Measurements from ENCODE around the gene MC3R.

MC3R gene

DNA sequence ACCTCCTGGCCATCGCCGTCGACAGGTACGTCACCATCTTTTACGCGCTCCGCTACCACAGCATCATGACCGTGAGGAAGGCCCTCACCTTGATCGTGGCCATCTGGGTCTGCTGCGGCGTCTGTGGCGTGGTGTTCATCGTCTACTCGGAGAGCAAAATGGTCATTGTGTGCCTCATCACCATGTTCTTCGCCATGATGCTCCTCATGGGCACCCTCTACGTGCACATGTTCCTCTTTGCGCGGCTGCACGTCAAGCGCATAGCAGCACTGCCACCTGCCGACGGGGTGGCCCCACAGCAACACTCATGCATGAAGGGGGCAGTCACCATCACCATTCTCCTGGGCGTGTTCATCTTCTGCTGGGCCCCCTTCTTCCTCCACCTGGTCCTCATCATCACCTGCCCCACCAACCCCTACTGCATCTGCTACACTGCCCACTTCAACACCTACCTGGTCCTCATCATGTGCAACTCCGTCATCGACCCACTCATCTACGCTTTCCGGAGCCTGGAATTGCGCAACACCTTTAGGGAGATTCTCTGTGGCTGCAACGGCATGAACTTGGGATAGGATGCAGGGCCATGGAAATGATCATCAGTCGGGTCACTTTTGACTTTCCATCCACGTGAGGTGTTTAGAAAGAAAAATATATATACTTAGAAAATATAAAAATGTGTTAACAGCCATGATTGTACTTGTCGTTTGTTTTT is 868 bp downstream of the MC3R start:
- DNase-seq (ENCODE audit: extremely low read depth, low read depth): no peak
- TF ChIP-seq, protein P1, sequence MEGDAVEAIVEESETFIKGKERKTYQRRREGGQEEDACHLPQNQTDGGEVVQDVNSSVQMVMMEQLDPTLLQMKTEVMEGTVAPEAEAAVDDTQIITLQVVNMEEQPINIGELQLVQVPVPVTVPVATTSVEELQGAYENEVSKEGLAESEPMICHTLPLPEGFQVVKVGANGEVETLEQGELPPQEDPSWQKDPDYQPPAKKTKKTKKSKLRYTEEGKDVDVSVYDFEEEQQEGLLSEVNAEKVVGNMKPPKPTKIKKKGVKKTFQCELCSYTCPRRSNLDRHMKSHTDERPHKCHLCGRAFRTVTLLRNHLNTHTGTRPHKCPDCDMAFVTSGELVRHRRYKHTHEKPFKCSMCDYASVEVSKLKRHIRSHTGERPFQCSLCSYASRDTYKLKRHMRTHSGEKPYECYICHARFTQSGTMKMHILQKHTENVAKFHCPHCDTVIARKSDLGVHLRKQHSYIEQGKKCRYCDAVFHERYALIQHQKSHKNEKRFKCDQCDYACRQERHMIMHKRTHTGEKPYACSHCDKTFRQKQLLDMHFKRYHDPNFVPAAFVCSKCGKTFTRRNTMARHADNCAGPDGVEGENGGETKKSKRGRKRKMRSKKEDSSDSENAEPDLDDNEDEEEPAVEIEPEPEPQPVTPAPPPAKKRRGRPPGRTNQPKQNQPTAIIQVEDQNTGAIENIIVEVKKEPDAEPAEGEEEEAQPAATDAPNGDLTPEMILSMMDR (IDR thresholded peaks at IDR 0.05; ENCODE audit: low read depth, low read length): peak; percentile 21

DNA sequence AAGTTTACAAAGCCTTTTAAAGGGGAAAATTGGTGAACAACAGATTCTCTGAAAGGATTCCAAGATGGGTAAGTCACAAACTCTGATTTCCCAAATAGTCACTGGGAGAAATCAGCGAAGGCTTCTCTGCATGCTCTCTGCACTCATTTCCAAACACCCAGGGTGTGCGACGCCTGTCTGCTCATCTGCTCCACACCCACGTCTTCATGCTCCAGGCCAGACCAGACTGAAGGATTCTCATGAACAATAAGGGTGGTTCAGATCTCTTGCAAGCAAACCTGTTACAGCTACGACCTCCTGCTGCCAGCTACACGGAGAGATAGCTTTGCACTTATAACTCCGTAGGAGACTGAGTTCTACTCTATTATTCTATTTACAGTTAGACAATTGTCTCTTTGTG is 1.4 kb downstream of the MC3R start:
- TF ChIP-seq, protein P1 (IDR thresholded peaks at IDR 0.05; ENCODE audit: low read depth, low read length): no peak
- no peak for DNase-seq (ENCODE audit: extremely low read depth, low read depth)

DNA sequence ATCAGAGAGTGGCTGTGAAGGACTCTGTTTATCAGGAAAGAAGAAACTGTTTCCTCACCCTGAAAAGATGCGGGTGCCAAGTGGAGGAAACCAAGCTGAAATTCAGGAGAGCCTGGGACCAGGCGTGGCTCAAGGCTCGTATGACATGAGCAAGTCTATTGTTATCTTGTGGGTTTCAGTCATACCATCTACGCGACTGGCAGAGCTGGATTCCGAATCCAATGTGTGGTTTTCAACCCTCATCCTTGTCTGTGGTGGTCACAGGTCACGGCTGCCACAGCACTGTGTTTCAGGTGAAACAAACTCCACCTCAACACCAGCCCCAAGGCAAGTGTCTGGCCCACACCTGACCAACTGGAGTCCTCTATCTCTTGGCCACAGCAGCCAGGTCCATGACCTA is 9.1 kb downstream of the MC3R start:
- TF ChIP-seq, protein P1 (IDR thresholded peaks at IDR 0.05; ENCODE audit: low read depth, low read length): no peak
- DNase-seq (ENCODE audit: extremely low read depth, low read depth): no peak

DNA sequence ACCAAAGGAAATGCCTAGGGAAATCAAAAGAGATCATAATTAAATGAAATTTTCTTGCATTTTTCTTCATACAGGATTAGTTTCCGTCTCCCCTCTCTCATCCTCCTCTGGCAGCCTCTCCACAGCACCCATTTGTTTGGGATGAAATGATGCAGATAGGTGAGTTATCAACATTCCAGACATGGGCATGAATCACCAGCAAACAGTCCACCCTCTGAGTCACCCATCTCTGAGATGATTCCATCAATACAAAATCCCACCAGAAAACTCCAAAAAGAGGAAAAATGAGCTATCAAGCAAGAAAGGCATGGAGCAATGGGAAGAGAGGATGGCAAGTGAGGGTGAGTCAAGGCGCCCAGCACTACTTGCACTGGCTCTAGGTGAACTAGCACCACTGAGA is 11.4 kb downstream of the MC3R start:
- no peak for DNase-seq (ENCODE audit: extremely low read depth, low read depth)
- TF ChIP-seq, protein P1 (IDR thresholded peaks at IDR 0.05; ENCODE audit: low read depth, low read length): no peak

DNA sequence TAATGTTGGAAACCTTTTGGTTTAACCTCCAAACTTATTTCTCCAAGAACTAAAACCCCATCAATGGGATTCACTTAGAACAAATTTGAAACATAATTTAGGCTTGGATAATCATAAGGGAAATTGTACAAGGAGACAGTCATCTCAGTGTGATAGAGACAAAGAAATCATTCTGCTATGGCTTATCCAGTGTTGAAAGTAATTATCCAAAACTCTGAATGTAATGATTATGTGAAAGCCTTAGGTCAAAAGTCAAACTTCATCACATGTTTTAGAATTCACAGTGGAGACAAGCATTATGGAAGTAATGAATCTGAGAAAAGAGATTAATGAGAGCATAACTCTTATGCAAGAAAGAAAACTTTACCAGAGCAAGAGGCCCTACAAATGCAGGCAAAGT is 20.0 kb downstream of the MC3R start:
- TF ChIP-seq, protein P1 (IDR thresholded peaks at IDR 0.05; ENCODE audit: low read depth, low read length): no peak

DNA sequence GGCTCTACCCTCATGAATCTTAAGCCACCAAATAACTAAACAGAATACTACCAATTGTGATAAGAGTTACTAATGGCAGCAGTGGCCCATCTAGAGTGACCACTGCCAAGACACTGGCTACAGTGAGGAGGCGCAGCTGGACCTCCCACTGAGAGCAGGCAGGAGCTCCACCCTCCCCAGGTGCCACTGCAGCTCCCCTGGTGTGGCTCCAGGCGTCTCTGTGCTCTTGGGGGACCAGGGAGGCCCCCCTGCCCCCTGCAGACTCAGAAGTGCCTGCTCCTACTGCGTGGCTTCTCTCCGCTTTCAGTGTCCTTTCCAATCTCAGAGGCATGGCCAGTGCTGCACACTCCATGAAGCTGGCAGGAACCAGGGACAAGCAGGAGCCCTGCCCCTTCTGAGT is 23.4 kb downstream of the MC3R start:
- TF ChIP-seq, protein P1 (IDR thresholded peaks at IDR 0.05; ENCODE audit: low read depth, low read length): no peak
- no peak for DNase-seq (ENCODE audit: extremely low read depth, low read depth)

More for the DNA sequence above, 20.0 kb downstream of the MC3R start:
- DNase-seq (ENCODE audit: extremely low read depth, low read depth): no peak

DNA sequence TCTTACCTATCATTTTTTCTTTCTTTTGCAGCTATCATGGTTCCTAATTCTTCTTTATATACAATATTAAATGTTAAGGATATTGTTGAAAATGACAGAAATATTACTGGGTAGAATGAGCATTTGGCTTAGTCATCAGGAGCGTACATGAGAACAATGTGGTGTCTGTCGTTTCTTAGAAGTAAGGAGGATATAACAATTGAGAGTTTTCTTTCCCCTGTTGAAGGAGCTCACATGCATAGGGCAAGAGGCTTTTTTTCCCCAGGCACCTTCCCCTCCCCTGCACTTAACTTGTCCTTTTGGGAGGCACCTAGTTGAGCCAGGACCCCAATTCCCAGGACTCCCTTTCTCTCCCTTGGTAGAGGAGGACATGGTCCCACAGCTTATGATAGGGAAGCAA is 25.0 kb downstream of the MC3R start:
- TF ChIP-seq, protein P1 (IDR thresholded peaks at IDR 0.05; ENCODE audit: low read depth, low read length): no peak
- no peak for DNase-seq (ENCODE audit: extremely low read depth, low read depth)
